H1 (cell line): ENCODE results near the gene STAC2. TPM values are rescaled to one million over a fixed set of nuclear protein-coding genes. Genes with fewer than 3 reads are reported as not detected.

Source experiments
- KDM1A ChIP-seq: fragments of 200-600, 300-600 bp; sonication (generic); IDR thresholded peaks from 2 replicates; pipeline ENCODE4 v1.7.1; 2016; ENCODE audit warnings: mild to moderate bottlenecking, low read length, borderline replicate concordance
- NANOG ChIP-seq: IDR thresholded peaks from 2 replicates; pipeline ENCODE4 v1.6.1; 2011; ENCODE audit warnings: low read length, low read depth, mild to moderate bottlenecking, inconsistent platforms; ENCODE audit not compliant: insufficient read depth, poor library complexity, severe bottlenecking
- PHF8 ChIP-seq: fragments of 200-600 bp; sonication (generic); conservative IDR thresholded peaks from 2 replicates; pipeline ENCODE4 v1.7.1; 2012; ENCODE audit warnings: low read depth, mild to moderate bottlenecking, inconsistent platforms, low read length, moderate library complexity
- RBBP5 ChIP-seq: IDR thresholded peaks from 2 replicates; pipeline ENCODE4 v1.7.1; 2012; ENCODE audit warnings: low read depth, mild to moderate bottlenecking, inconsistent platforms, low read length, moderate library complexity, borderline replicate concordance
- SP2 ChIP-seq: IDR thresholded peaks from 2 replicates; pipeline ENCODE4 v1.6.1; 2012; ENCODE audit warnings: mild to moderate bottlenecking, low read length, inconsistent platforms
- ZNF274 ChIP-seq: IDR thresholded peaks from 2 replicates; pipeline ENCODE4 v1.7.0; 2012; ENCODE audit warnings: low read length, borderline replicate concordance; ENCODE audit errors: extremely low read depth
- polyA plus RNA-seq, 7 experiments: library from polyadenylated mRNA; depleted of rRNA in 3 of 7; stranded (reverse) in 5 of 7; unstranded in 2 of 7; fragments of >200 nt in 5 of 7; fragments of 200-250 nt in 2 of 7; gene quantifications; 1 replicate in 5 of 7; 2 replicates in 1 of 7; 4 replicates in 1 of 7; pipeline versions ENCODE4 v1.2.1 to v1.2.3, GENCODE V29; 2011 to 2013; ENCODE audit warnings: missing spikeins in 2 of 7, mixed read lengths in 2 of 7
- total RNA-seq: library from RNA; stranded (reverse); fragmentation: NEBNext Ultra II Directional; extraction: Animal tissue kit (Norgen Biotek cat#: 25700); gene quantifications from 2 replicates; pipeline ENCODE4 v1.2.1, GENCODE V29; 2021
- TF ChIP-seq, protein P1 (sequence below): IDR thresholded peaks from 2 replicates; pipeline ENCODE4 v1.6.1; 2012; ENCODE audit warnings: low read length, inconsistent platforms

Gene STAC2
- total and polyA plus RNA-seq, 2 of the 8 experiments (the other 6 are each of a cell fraction or from before 2014, with no cell fraction given) = 1.5 to 6.0 TPM

DNA sequence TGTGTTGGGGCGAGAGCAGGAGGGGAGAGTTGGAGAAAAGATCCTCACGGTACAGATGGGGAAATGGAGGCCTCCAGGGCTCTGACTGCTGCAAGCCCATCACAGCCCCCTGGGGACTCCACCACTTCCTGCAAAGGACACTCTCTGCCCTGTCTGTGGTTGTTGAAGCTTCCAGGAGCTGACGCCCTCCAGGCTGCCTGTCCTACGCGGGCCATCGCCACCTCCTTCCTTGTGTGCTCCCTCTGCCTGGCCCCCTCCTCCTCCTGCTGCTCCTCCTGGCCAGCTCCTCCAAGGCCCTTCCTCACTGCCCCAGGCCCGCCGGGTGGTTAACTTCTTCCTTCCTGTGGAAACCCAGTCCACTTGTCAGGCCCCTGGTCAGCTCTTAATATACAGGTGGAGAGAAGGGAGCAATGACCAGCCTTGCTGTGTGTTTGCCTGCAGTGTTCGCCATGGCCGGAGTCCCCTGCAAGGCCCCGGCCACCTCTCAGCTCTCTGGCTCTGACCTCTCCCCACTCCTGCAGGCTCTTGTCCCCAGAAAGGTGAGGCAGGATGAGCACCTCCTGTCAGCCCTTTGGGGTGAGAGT, 18.4 kb upstream of the STAC2 start (continued):
- TF ChIP-seq, protein P1, sequence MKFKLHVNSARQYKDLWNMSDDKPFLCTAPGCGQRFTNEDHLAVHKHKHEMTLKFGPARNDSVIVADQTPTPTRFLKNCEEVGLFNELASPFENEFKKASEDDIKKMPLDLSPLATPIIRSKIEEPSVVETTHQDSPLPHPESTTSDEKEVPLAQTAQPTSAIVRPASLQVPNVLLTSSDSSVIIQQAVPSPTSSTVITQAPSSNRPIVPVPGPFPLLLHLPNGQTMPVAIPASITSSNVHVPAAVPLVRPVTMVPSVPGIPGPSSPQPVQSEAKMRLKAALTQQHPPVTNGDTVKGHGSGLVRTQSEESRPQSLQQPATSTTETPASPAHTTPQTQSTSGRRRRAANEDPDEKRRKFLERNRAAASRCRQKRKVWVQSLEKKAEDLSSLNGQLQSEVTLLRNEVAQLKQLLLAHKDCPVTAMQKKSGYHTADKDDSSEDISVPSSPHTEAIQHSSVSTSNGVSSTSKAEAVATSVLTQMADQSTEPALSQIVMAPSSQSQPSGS = no peak
- TF ChIP-seq NANOG (no peak), KDM1A (no peak), SP2 (no peak), PHF8 (no peak), ZNF274 (no peak), RBBP5 (no peak)
